Testis (tissue), 3 donors: ENCODE results near the gene SMG7. TPM values are rescaled to one million over a fixed set of nuclear protein-coding genes. Genes with fewer than 3 reads are reported as not detected.
A peak's percentile ranks its signal among the peaks of the same experiment; 100 is the strongest.

ENCODE experiments used
- DNase-seq: peaks from one replicate; pipeline ENCODE4 v3.0.0-alpha.2; 2019
- H3K27ac ChIP-seq, 2 donors: fragments of 200-600 bp; sonication (generic); one replicate each; pipeline ENCODE4 v1.5.1; 2019
- H3K27me3 ChIP-seq: fragments of 200-600 bp; sonication (generic); one replicate; pipeline ENCODE4 v1.5.1; 2019
- H3K36me3 ChIP-seq: fragments of 200-600 bp; sonication (generic); one replicate; pipeline ENCODE4 v1.5.1; 2017; ENCODE audit warnings: low read depth; ENCODE audit errors: missing control alignments
- H3K4me1 ChIP-seq: fragments of 200-600 bp; sonication (generic); one replicate; pipeline ENCODE4 v1.5.1; 2019
- H3K4me3 ChIP-seq, 2 donors: fragments of 200-600 bp; sonication (generic); one replicate each; pipeline ENCODE4 v1.5.1; 2017 to 2019
- H3K9me3 ChIP-seq: fragments of 200-600 bp; sonication (generic); one replicate; pipeline ENCODE4 v1.5.1; 2017
- POLR2A ChIP-seq: fragments of 450-650 bp; IDR thresholded peaks from one replicate; pipeline ENCODE4 v1.6.1; 2017; ENCODE audit warnings: antibody characterized with exemption, mild to moderate bottlenecking, moderate library complexity
- WGBS, 2 donors: methylation state at CpG; one replicate each; pipeline ENCODE4 v1.1.5; 2018; 5-methylcytosine and 5-hydroxymethylcytosine counted together
- intact Hi-C: fragments of 100-400 bp; cut with DNase I; formaldehyde crosslinking; loops from one replicate; pipeline ENCODE4 v1.15.1; 2023; ENCODE audit warnings: low total_unique reads
- polyA plus RNA-seq: library from polyadenylated mRNA; stranded (reverse); fragments of 350-450 nt; fragmentation: Illumina TruSeq; extraction: RNeasy Lipid Tissue Mini Kit (QIAGEN cat#74804); gene quantifications from one replicate; pipeline ENCODE4 v1.2.3, GENCODE V29; 2014; ENCODE audit warnings: low read depth, low replicate concordance; ENCODE audit not compliant: insufficient read depth
- total RNA-seq, 2 donors: library from RNA; depleted of rRNA; stranded (reverse); fragments of >200 nt; gene quantifications; one replicate each; pipeline ENCODE4 v1.2.3, GENCODE V29; 2016
- TF ChIP-seq, protein P1 (sequence below), 3 experiments: fragments of 450-650 bp in 2 of 3; fragments of 200-600 bp in 1 of 3; sonication (generic) in 1 of 3; IDR thresholded peaks; one replicate each; pipeline ENCODE4 v1.5.1; 2016 to 2019; ENCODE audit warnings: antibody characterized with exemption in 3 of 3, mild to moderate bottlenecking in 2 of 3, moderate library complexity in 1 of 3

The SMG7 gene
- total and polyA plus RNA-seq, 3 donors from 2014 or later, result 109 to 157 (median 139) TPM

DNA sequence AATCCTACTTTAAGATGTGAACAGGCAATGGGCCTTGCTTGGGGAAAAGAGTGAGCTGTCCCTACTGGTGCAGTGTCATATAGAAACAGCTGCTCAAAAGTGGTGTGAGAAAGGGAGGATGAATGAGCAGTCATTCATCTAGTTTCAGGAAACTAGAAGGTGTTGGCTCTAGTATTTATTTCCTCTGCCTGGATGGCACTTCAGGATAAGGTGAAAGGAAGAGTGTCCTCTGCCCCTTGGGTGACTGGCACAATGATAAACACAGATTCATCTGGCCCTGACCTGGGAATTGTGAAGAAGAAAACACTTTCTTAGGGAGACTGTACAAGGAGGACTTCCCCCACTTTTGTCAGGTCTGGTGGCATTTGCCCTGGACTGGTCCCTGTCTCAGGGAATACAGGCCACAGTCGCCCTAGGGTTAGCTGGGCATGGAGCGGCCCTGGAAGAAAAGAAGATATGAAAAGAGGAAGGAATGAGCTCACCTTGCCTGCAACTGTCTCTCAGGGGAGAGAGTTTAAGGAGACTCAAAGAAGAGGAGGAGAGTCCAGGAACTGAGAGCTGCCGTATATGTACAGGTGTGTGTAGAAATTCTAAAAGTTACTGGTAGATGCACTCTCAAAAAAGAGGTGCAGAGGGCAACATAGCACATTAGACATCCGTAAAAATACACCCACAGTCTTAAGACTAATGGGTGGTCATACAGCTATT, 40.3 kb upstream of the SMG7 start:
- TF ChIP-seq, protein P1, sequence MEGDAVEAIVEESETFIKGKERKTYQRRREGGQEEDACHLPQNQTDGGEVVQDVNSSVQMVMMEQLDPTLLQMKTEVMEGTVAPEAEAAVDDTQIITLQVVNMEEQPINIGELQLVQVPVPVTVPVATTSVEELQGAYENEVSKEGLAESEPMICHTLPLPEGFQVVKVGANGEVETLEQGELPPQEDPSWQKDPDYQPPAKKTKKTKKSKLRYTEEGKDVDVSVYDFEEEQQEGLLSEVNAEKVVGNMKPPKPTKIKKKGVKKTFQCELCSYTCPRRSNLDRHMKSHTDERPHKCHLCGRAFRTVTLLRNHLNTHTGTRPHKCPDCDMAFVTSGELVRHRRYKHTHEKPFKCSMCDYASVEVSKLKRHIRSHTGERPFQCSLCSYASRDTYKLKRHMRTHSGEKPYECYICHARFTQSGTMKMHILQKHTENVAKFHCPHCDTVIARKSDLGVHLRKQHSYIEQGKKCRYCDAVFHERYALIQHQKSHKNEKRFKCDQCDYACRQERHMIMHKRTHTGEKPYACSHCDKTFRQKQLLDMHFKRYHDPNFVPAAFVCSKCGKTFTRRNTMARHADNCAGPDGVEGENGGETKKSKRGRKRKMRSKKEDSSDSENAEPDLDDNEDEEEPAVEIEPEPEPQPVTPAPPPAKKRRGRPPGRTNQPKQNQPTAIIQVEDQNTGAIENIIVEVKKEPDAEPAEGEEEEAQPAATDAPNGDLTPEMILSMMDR (IDR thresholded peaks at IDR 0.05), result no peak
- no peak for TF ChIP-seq POLR2A
- Histone ChIP-seq H3K4me1 (peaks cover 3% of the 10 kb centered on the region), H3K27ac (no peak overlapping the region), H3K27me3 (no peaks in the 10 kb centered on the region), H3K4me3 (no peak overlapping the region), H3K36me3 (no peaks in the 10 kb centered on the region), H3K9me3 (no peaks in the 10 kb centered on the region)
- DNase-seq, result no peak
- 90 to 97% methylated on average over 4 of the region's 4 CpGs for WGBS, 2 donors
- intact Hi-C loops, result no loop called here

DNA sequence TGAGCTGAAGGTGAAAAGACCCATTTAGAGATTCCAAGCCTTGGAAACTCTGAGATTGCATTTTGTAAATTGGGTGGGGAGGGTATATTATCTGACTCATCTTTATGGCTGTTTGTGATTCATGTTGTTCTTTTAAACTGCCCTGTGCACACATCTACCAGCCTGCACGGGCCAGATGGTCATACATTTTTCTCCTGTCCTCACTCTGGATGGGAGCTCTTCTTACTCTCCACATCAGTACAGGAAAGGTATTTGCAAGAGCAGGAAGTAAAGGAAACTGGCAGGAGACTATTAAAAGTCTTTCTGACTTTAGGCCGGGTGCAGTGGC, 39.8 kb upstream of the SMG7 start:
- no peak for DNase-seq
- no peak overlapping the region for H3K4me3 ChIP-seq
- intact Hi-C loops, result no loop called here
- no peak overlapping the region for H3K27ac ChIP-seq
- no peaks in the 10 kb centered on the region for H3K27me3 ChIP-seq
- TF ChIP-seq, protein P1 (IDR thresholded peaks at IDR 0.05), result no peak
- TF ChIP-seq POLR2A, result no peak
- WGBS, 2 donors, result 78 to 93% methylated on average over 2 of the region's 2 CpGs
- no peaks in the 10 kb centered on the region for H3K9me3 ChIP-seq
- peaks cover 3% of the 10 kb centered on the region for H3K4me1 ChIP-seq
- no peaks in the 10 kb centered on the region for H3K36me3 ChIP-seq

DNA sequence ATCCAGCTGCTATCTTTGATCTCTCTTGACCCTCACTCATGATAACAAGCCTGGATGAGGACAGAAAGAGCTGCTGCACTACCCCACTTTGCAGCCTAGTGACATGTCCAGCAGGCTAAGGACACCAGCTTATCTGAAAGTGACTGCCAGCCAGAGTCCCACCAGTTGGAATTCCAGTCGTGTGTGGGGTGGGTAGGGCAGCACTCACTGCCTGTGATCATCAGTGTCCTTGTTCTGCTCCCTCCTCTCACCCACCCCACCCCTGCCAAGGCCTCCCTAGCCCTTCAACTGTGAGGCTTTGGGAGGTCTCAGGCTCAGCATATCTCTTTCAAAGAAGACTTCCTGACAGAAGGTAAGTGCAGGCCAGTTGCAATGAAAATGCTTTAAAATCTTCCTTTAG, 38.6 kb upstream of the SMG7 start:
- Histone ChIP-seq H3K4me1 (peaks cover 3% of the 10 kb centered on the region), H3K4me3 (no peak overlapping the region), H3K36me3 (no peaks in the 10 kb centered on the region), H3K27me3 (no peaks in the 10 kb centered on the region), H3K9me3 (no peaks in the 10 kb centered on the region), H3K27ac (peak overlapping the region in 1 of 2 donors; percentile 45)
- TF ChIP-seq, protein P1 (IDR thresholded peaks at IDR 0.05), result no peak
- TF ChIP-seq POLR2A, result no peak
- intact Hi-C loops, result no loop called here
- DNase-seq, result peak; percentile 74
- whole genome bisulfite sequencing, 2 donors, result 21 to 45% methylated on average over 1 of the region's 1 CpG

DNA sequence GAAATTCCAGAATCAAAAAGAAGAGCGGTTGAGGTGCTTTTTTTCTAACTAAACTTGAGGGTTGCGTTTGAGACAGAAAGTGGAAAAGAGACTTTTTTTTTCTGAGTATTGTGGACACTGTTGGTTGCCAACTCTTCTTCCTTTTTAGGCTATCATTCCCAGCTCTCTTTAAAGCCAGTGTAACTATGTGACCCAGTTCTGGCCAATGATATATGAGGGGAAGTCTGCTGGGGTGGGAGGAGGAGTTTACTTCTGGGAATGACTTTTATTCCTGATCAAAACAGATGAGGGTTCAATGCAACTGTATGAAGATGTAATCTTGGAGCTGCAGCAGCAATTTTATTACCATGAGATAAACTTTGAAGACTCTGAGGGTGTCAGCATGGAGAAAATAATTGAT, 36.8 kb upstream of the SMG7 start:
- Histone ChIP-seq H3K27me3 (no peaks in the 10 kb centered on the region), H3K4me1 (peaks cover 3% of the 10 kb centered on the region), H3K4me3 (no peak overlapping the region), H3K27ac (peak overlapping the region; percentile 10 to 11), H3K36me3 (no peaks in the 10 kb centered on the region), H3K9me3 (no peaks in the 10 kb centered on the region)
- DNase-seq, result peak; percentile 51
- WGBS, 2 donors, result 52% methylated on average over 2 of the region's 2 CpGs
- TF ChIP-seq POLR2A, result no peak
- TF ChIP-seq, protein P1 (IDR thresholded peaks at IDR 0.05), result no peak
- intact Hi-C loops, result no loop called here

DNA sequence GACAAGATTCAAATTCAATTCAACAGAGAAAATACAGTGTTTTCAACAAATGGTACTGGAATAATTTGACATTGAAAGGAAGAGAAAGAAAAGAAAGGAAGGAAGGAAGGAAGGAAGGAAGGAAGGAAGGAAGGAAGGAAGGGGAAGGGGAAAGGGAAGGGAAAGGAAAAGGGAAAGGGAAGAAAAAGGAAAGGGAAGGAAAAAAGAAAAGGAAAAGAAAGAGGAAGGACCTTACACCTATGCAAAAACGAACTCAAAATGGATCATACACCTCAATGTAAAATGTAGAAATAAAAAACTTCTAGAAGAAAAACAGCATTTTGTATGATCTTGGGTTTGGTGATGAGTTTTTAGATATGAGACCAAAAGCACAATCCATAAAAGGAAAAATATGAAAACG, 34.2 kb upstream of the SMG7 start:
- Histone ChIP-seq H3K36me3 (no peaks in the 10 kb centered on the region), H3K4me3 (no peak overlapping the region), H3K9me3 (no peaks in the 10 kb centered on the region), H3K27ac (no peak overlapping the region), H3K27me3 (no peaks in the 10 kb centered on the region), H3K4me1 (peaks cover 12% of the 10 kb centered on the region)
- WGBS, 2 donors, result 87 to 88% methylated on average over 2 of the region's 2 CpGs
- intact Hi-C loops, result no loop called here
- no peak for DNase-seq
- TF ChIP-seq POLR2A, result no peak
- TF ChIP-seq, protein P1 (IDR thresholded peaks at IDR 0.05), result no peak
